Gastrocnemius medialis (tissue), 4 donors: ENCODE data around the gene SYT2.

ENCODE experiments used
- POLR2A ChIP-seq, 2 donors: fragments of 450-650 bp; IDR thresholded peaks; one replicate each; pipeline ENCODE4 v1.6.1; 2017; ENCODE audit warnings: antibody characterized with exemption in 2 of 2, mild to moderate bottlenecking in 2 of 2, moderate library complexity in 2 of 2
- TF ChIP-seq, protein P1 (sequence below), 5 experiments: fragments of 450-650 bp in 3 of 5; fragments of 200-600 bp in 2 of 5; sonication (generic) in 2 of 5; IDR thresholded peaks in 4 of 5; conservative IDR thresholded peaks in 1 of 5; 1 replicate in 4 of 5; 2 replicates in 1 of 5; pipeline ENCODE4 v1.5.1; 2016 to 2019; ENCODE audit warnings: antibody characterized with exemption in 5 of 5, mild to moderate bottlenecking in 3 of 5, moderate library complexity in 3 of 5

DNA sequence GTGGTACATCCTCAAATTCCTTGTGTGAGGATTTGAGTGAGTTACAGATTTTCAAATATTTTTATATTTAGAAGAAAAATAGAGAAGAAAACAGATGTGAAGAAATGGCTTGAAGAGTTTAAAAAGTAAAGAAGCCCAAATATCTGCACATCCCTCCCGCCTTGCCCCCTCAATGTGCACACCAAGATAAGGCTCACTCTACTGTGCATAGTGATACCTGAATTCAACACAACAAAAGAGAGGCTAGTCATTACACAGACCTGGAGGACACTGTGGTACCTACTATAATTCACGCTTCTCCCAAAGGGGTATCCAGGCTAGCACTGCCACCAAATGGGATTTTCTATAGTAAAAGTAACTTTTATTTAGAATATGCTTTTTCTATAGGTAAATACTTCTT, 44.0 kb upstream of the SYT2 start:
- TF ChIP-seq, protein P1, sequence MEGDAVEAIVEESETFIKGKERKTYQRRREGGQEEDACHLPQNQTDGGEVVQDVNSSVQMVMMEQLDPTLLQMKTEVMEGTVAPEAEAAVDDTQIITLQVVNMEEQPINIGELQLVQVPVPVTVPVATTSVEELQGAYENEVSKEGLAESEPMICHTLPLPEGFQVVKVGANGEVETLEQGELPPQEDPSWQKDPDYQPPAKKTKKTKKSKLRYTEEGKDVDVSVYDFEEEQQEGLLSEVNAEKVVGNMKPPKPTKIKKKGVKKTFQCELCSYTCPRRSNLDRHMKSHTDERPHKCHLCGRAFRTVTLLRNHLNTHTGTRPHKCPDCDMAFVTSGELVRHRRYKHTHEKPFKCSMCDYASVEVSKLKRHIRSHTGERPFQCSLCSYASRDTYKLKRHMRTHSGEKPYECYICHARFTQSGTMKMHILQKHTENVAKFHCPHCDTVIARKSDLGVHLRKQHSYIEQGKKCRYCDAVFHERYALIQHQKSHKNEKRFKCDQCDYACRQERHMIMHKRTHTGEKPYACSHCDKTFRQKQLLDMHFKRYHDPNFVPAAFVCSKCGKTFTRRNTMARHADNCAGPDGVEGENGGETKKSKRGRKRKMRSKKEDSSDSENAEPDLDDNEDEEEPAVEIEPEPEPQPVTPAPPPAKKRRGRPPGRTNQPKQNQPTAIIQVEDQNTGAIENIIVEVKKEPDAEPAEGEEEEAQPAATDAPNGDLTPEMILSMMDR (IDR thresholded peaks at IDR 0.05 in 4 of 5, conservative IDR thresholded peaks at IDR 0.05 in 1 of 5) = no peak
- no peak for TF ChIP-seq POLR2A (IDR thresholded peaks at IDR 0.05)
